HEK293 (cell line): ENCODE results near the gene CEBPG.

Experiments used
- CTCF ChIA-PET: fragments of 350-600 bp; formaldehyde crosslinking; extraction: SDS; loops from one replicate; lab custom pipeline; 2021; ENCODE audit warnings: antibody characterized with exemption; lab: Yijun Ruan, JAX
- POLR2A ChIA-PET: fragments of 300-600 bp; formaldehyde crosslinking; extraction: SDS; loops from one replicate; lab custom pipeline; 2020; ENCODE audit warnings: antibody characterized with exemption, inconsistent platforms; lab: Yijun Ruan, JAX
- H3K27ac ChIP-seq: fragments of 200-500 bp; sonication (Bioruptor generic); 2 replicates; pipeline ENCODE4 v1.5.1; 2014; ENCODE audit warnings: low read depth, low read length, control low read depth, inconsistent platforms; ENCODE audit errors: extremely low read depth
- H3K36me3 ChIP-seq, 2 experiments: fragments of 200-500 bp in 1 of 2; sonication (Bioruptor generic) in 1 of 2; 1 replicate in 1 of 2; 2 replicates in 1 of 2; pipeline ENCODE4 v1.5.1; 2014 to 2017; ENCODE audit warnings: inconsistent platforms in 2 of 2, low read length in 2 of 2; ENCODE audit not compliant: control insufficient read depth in 2 of 2, insufficient read depth in 1 of 2
- H3K4me1 ChIP-seq: fragments of 200-500 bp; sonication (Bioruptor generic); 2 replicates; pipeline ENCODE4 v1.5.1; 2014; ENCODE audit warnings: mild to moderate bottlenecking, low read length, inconsistent platforms; ENCODE audit not compliant: control insufficient read depth, insufficient read depth
- H3K4me3 ChIP-seq: 2 replicates; pipeline ENCODE4 v1.5.1; 2011; ENCODE audit warnings: low read depth, mild to moderate bottlenecking, control low read depth, low read length, moderate library complexity
- H3K9me3 ChIP-seq: fragments of 200-500 bp; sonication (Bioruptor generic); 2 replicates; pipeline ENCODE4 v1.5.1; 2014; ENCODE audit warnings: low read depth, low read length, inconsistent platforms; ENCODE audit not compliant: control insufficient read depth, insufficient read depth
- BCL11B ChIP-seq: fragments of 450-650 bp; formaldehyde crosslinking; IDR thresholded peaks from 2 replicates; pipeline ENCODE4 v1.5.1; 2016; ENCODE audit warnings: low read depth, missing biosample characterization, missing genetic modification characterization
- HOXD13 ChIP-seq: sonication (generic); formaldehyde crosslinking; IDR thresholded peaks from 2 replicates; pipeline ENCODE4 v1.8.0; 2022; ENCODE audit warnings: missing genetic modification reagents, borderline replicate concordance
- PRDM1 ChIP-seq: fragments of 450-650 bp; formaldehyde crosslinking; IDR thresholded peaks from 2 replicates; pipeline ENCODE4; 2016; ENCODE audit warnings: missing biosample characterization, missing genetic modification characterization
- SP7 ChIP-seq: fragments of 450-650 bp; formaldehyde crosslinking; IDR thresholded peaks from 2 replicates; pipeline ENCODE4 v1.5.1; 2016; ENCODE audit warnings: missing biosample characterization, missing genetic modification characterization
- TCF7L2 ChIP-seq: IDR thresholded peaks from 2 replicates; pipeline ENCODE4 v1.6.1; 2011; ENCODE audit warnings: low read depth, mild to moderate bottlenecking, inconsistent platforms, low read length, moderate library complexity, borderline replicate concordance
- TRIM28 ChIP-seq: IDR thresholded peaks from 2 replicates; pipeline ENCODE4 v1.6.1; 2011; ENCODE audit warnings: low read length, control low read depth, borderline replicate concordance
- WT1 ChIP-seq: fragments of 450-650 bp; formaldehyde crosslinking; IDR thresholded peaks from 2 replicates; pipeline ENCODE4 v1.5.1; 2016; ENCODE audit warnings: missing biosample characterization, missing genetic modification characterization
- ZBTB48 ChIP-seq: fragments of 450-650 bp; formaldehyde crosslinking; IDR thresholded peaks from 2 replicates; pipeline ENCODE4 v1.5.1; 2016; ENCODE audit warnings: missing biosample characterization, missing genetic modification characterization
- ZNF112 ChIP-seq: fragments of 450-650 bp; formaldehyde crosslinking; IDR thresholded peaks from 2 replicates; pipeline ENCODE4 v1.5.0; 2017; ENCODE audit warnings: missing biosample characterization, missing genetic modification characterization
- ZNF202 ChIP-seq: fragments of 450-650 bp; formaldehyde crosslinking; IDR thresholded peaks from 2 replicates; pipeline ENCODE4 v1.5.1; 2016; ENCODE audit warnings: missing biosample characterization, missing genetic modification characterization, borderline replicate concordance
- ZNF292 ChIP-seq: fragments of 450-650 bp; formaldehyde crosslinking; IDR thresholded peaks from 2 replicates; pipeline ENCODE4 v1.5.1; 2016; ENCODE audit warnings: low read depth, missing biosample characterization, missing genetic modification characterization, borderline replicate concordance
- ZNF610 ChIP-seq: fragments of 450-650 bp; formaldehyde crosslinking; IDR thresholded peaks from 2 replicates; pipeline ENCODE4 v1.5.1; 2016; ENCODE audit warnings: missing biosample characterization, missing genetic modification characterization, borderline replicate concordance
- ZNF621 ChIP-seq: fragments of 450-650 bp; formaldehyde crosslinking; IDR thresholded peaks from 2 replicates; pipeline ENCODE4 v1.5.1; 2017; ENCODE audit warnings: missing biosample characterization, missing genetic modification characterization
- TF ChIP-seq, protein P1 (sequence below): fragments of 450-650 bp; formaldehyde crosslinking; IDR thresholded peaks from 2 replicates; pipeline ENCODE4 v1.5.1; 2016; ENCODE audit warnings: missing biosample characterization, missing genetic modification characterization
- TF ChIP-seq, protein P2 (sequence below): fragments of 450-650 bp; formaldehyde crosslinking; IDR thresholded peaks from 2 replicates; pipeline ENCODE4 v1.5.1; 2016; ENCODE audit warnings: missing biosample characterization, missing genetic modification characterization
- TF ChIP-seq, protein P3 (sequence below): fragments of 450-650 bp; formaldehyde crosslinking; IDR thresholded peaks from 2 replicates; pipeline ENCODE4 v1.5.1; 2016; ENCODE audit warnings: missing biosample characterization, missing genetic modification characterization
- TF ChIP-seq, protein P4 (sequence below): fragments of 450-650 bp; formaldehyde crosslinking; IDR thresholded peaks from 2 replicates; pipeline ENCODE4 v1.5.1; 2017; ENCODE audit warnings: missing biosample characterization, missing genetic modification characterization
- TF ChIP-seq, protein P5 (sequence below): fragments of 450-650 bp; formaldehyde crosslinking; conservative IDR thresholded peaks from 2 replicates; pipeline ENCODE4 v1.5.1; 2016; ENCODE audit warnings: low read depth, missing biosample characterization, missing genetic modification characterization
- TF ChIP-seq, protein P6 (sequence below): fragments of 450-650 bp; formaldehyde crosslinking; IDR thresholded peaks from 2 replicates; pipeline ENCODE4 v1.5.1; 2017; ENCODE audit warnings: missing biosample characterization, missing genetic modification characterization
- TF ChIP-seq, protein P7 (sequence below): fragments of 450-650 bp; formaldehyde crosslinking; IDR thresholded peaks from 2 replicates; pipeline ENCODE4 v1.5.1; 2016; ENCODE audit warnings: missing biosample characterization, missing genetic modification characterization

Gene CEBPG

DNA sequence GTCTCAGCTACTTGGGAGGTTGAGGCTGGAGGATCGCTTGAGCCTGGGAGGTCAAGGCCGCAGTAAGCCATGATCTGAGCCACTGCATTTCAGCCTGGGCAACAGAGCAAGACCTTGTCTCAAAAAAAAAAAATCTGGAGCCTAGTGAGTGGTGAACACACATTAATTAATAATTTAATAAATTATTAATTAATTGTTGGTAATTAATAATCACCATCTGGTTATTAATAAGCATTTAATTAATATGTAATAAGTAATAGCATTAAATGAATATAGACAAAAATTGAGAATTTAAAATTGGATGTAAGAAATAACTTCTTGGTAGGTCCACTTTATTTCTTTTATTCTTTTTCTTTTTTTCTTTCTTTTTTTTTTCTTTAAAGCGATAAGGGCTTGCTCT is 39.2 kb upstream of the CEBPG start:
- TF ChIP-seq ZBTB48 (tag by site-specific recombination), result no peak
- no peak for TF ChIP-seq ZNF292
- TF ChIP-seq, protein P1, sequence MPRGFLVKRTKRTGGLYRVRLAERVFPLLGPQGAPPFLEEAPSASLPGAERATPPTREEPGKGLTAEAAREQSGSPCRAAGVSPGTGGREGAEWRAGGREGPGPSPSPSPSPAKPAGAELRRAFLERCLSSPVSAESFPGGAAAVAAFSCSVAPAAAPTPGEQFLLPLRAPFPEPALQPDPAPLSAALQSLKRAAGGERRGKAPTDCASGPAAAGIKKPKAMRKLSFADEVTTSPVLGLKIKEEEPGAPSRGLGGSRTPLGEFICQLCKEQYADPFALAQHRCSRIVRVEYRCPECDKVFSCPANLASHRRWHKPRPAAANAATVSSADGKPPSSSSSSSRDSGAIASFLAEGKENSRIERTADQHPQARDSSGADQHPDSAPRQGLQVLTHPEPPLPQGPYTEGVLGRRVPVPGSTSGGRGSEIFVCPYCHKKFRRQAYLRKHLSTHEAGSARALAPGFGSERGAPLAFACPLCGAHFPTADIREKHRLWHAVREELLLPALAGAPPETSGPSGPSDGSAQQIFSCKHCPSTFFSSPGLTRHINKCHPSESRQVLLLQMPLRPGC (tag by site-specific recombination), result no peak
- TF ChIP-seq BCL11B (tag by site-specific recombination), result peak; percentile 92; the same call in 1 of the 2 replicates
- no peak for TF ChIP-seq HOXD13
- no peak for TF ChIP-seq ZNF610 (tag by site-specific recombination)
- TF ChIP-seq WT1 (tag by site-specific recombination), result no peak
- TF ChIP-seq ZNF112, result no peak
- TF ChIP-seq, protein P2, sequence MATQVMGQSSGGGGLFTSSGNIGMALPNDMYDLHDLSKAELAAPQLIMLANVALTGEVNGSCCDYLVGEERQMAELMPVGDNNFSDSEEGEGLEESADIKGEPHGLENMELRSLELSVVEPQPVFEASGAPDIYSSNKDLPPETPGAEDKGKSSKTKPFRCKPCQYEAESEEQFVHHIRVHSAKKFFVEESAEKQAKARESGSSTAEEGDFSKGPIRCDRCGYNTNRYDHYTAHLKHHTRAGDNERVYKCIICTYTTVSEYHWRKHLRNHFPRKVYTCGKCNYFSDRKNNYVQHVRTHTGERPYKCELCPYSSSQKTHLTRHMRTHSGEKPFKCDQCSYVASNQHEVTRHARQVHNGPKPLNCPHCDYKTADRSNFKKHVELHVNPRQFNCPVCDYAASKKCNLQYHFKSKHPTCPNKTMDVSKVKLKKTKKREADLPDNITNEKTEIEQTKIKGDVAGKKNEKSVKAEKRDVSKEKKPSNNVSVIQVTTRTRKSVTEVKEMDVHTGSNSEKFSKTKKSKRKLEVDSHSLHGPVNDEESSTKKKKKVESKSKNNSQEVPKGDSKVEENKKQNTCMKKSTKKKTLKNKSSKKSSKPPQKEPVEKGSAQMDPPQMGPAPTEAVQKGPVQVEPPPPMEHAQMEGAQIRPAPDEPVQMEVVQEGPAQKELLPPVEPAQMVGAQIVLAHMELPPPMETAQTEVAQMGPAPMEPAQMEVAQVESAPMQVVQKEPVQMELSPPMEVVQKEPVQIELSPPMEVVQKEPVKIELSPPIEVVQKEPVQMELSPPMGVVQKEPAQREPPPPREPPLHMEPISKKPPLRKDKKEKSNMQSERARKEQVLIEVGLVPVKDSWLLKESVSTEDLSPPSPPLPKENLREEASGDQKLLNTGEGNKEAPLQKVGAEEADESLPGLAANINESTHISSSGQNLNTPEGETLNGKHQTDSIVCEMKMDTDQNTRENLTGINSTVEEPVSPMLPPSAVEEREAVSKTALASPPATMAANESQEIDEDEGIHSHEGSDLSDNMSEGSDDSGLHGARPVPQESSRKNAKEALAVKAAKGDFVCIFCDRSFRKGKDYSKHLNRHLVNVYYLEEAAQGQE (tag by site-specific recombination), result no peak
- TF ChIP-seq, protein P3, sequence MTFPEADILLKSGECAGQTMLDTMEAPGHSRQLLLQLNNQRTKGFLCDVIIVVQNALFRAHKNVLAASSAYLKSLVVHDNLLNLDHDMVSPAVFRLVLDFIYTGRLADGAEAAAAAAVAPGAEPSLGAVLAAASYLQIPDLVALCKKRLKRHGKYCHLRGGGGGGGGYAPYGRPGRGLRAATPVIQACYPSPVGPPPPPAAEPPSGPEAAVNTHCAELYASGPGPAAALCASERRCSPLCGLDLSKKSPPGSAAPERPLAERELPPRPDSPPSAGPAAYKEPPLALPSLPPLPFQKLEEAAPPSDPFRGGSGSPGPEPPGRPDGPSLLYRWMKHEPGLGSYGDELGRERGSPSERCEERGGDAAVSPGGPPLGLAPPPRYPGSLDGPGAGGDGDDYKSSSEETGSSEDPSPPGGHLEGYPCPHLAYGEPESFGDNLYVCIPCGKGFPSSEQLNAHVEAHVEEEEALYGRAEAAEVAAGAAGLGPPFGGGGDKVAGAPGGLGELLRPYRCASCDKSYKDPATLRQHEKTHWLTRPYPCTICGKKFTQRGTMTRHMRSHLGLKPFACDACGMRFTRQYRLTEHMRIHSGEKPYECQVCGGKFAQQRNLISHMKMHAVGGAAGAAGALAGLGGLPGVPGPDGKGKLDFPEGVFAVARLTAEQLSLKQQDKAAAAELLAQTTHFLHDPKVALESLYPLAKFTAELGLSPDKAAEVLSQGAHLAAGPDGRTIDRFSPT (tag by site-specific recombination), result no peak
- TF ChIP-seq, protein P4, sequence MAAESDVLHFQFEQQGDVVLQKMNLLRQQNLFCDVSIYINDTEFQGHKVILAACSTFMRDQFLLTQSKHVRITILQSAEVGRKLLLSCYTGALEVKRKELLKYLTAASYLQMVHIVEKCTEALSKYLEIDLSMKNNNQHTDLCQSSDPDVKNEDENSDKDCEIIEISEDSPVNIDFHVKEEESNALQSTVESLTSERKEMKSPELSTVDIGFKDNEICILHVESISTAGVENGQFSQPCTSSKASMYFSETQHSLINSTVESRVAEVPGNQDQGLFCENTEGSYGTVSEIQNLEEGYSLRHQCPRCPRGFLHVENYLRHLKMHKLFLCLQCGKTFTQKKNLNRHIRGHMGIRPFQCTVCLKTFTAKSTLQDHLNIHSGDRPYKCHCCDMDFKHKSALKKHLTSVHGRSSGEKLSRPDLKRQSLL (tag by site-specific recombination), result no peak
- no peak for TF ChIP-seq TCF7L2
- 0 out of 2 replicates have a peak, but pooled peaks have one; percentile 16 for TF ChIP-seq SP7 (tag by site-specific recombination)
- TF ChIP-seq PRDM1 (tag by site-specific recombination), result no peak
- TF ChIP-seq, protein P5, sequence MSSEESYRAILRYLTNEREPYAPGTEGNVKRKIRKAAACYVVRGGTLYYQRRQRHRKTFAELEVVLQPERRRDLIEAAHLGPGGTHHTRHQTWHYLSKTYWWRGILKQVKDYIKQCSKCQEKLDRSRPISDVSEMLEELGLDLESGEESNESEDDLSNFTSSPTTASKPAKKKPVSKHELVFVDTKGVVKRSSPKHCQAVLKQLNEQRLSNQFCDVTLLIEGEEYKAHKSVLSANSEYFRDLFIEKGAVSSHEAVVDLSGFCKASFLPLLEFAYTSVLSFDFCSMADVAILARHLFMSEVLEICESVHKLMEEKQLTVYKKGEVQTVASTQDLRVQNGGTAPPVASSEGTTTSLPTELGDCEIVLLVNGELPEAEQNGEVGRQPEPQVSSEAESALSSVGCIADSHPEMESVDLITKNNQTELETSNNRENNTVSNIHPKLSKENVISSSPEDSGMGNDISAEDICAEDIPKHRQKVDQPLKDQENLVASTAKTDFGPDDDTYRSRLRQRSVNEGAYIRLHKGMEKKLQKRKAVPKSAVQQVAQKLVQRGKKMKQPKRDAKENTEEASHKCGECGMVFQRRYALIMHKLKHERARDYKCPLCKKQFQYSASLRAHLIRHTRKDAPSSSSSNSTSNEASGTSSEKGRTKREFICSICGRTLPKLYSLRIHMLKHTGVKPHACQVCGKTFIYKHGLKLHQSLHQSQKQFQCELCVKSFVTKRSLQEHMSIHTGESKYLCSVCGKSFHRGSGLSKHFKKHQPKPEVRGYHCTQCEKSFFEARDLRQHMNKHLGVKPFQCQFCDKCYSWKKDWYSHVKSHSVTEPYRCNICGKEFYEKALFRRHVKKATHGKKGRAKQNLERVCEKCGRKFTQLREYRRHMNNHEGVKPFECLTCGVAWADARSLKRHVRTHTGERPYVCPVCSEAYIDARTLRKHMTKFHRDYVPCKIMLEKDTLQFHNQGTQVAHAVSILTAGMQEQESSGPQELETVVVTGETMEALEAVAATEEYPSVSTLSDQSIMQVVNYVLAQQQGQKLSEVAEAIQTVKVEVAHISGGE (tag by site-specific recombination), result no peak
- TF ChIP-seq ZNF621, result no peak
- no peak for TF ChIP-seq ZNF202 (tag by site-specific recombination)
- TF ChIP-seq TRIM28, result no peak
- TF ChIP-seq, protein P6, sequence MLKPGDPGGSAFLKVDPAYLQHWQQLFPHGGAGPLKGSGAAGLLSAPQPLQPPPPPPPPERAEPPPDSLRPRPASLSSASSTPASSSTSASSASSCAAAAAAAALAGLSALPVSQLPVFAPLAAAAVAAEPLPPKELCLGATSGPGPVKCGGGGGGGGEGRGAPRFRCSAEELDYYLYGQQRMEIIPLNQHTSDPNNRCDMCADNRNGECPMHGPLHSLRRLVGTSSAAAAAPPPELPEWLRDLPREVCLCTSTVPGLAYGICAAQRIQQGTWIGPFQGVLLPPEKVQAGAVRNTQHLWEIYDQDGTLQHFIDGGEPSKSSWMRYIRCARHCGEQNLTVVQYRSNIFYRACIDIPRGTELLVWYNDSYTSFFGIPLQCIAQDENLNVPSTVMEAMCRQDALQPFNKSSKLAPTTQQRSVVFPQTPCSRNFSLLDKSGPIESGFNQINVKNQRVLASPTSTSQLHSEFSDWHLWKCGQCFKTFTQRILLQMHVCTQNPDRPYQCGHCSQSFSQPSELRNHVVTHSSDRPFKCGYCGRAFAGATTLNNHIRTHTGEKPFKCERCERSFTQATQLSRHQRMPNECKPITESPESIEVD (tag by site-specific recombination), result peak; percentile 34; the same call in 1 of the 2 replicates
- TF ChIP-seq, protein P7, sequence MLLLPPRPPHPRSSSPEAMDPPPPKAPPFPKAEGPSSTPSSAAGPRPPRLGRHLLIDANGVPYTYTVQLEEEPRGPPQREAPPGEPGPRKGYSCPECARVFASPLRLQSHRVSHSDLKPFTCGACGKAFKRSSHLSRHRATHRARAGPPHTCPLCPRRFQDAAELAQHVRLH (tag by site-specific recombination), result no peak
- TF ChIP-seq, all 188 proteins: peak for 3
- Histone ChIP-seq H3K4me1 (peaks cover 2% of the 10 kb centered on the region; the same call in 1 of the 2 replicates), H3K9me3 (no peaks in the 10 kb centered on the region; the same call in 1 of the 2 replicates), H3K4me3 (no peak overlapping the region), H3K27ac (no peak overlapping the region), H3K36me3 (no peaks in the 10 kb centered on the region; a peak in 1 of 3 replicates)
- POLR2A ChIA-PET, result no interaction called here
- CTCF ChIA-PET, result interaction anchor here (0.6 to 0.7 kb wide), 3 partner anchors 21 to 58 kb away, joined by 3 to 4 read pairs (median 3); no protein-coding TSS in a partner anchor
